ENCODE results near the gene MEGF6.

GRCh38 chr1:3599816-3600215, 11.5 kb downstream of the MEGF6 start:
- no peak for TF ChIP-seq CTCF (IDR thresholded peaks at IDR 0.05; ENCODE audit: extremely low read depth in 1 of 2, insufficient read depth in 1 of 2, low read depth in 1 of 2, low read length in 2 of 2)
- no peak for TF ChIP-seq EZH2 (IDR thresholded peaks at IDR 0.05; ENCODE audit: borderline replicate concordance, low read depth, low read length, severe bottlenecking)
- TF ChIP-seq POLR2AphosphoS5 (IDR thresholded peaks at IDR 0.05; ENCODE audit: insufficient read depth, low read depth, low read length), result no peak
- no peak for TF ChIP-seq POLR2A (IDR thresholded peaks at IDR 0.05; ENCODE audit: low read depth, low read length)
- TF ChIP-seq MAX (IDR thresholded peaks at IDR 0.05; ENCODE audit: insufficient read depth, insufficient read length), result no peak
- no peak for TF ChIP-seq FOS (IDR thresholded peaks at IDR 0.05; ENCODE audit: borderline replicate concordance, insufficient read depth, low read length)
- no peak for TF ChIP-seq MYC (IDR thresholded peaks at IDR 0.05; ENCODE audit: low read depth, low read length)

Measured in endothelial cell of umbilical vein (primary cell).